ENCODE measurements around the gene SCN8A. TPM values are rescaled to one million over a fixed set of nuclear protein-coding genes. Genes with fewer than 3 reads are reported as not detected.
A peak's percentile ranks its signal among the peaks of the same experiment; 100 is the strongest.

Gene SCN8A
- total and polyA plus RNA-seq, 4 donors: 0.06 to 0.77 (median 0.26) TPM

GRCh38 chr12:51840966-51841365 lies 249.9 kb downstream of the SCN8A start:
- no peak for TF ChIP-seq CTCF (IDR thresholded peaks at IDR 0.05; ENCODE audit: control extremely low read depth, extremely low read depth)
- no peak overlapping the region for H3K4me3 ChIP-seq
- H3K27ac ChIP-seq (ENCODE audit: low read depth in 1 of 2, low read length in 1 of 2): no peak overlapping the region
- DNase-seq (no peak), ATAC-seq (ENCODE audit: insufficient read depth, low FRiP score) (no peak)
- no peaks in the 10 kb centered on the region for H3K36me3 ChIP-seq (ENCODE audit: control insufficient read depth in 4 of 4, insufficient read depth in 4 of 4, low read length in 4 of 4)
- H3K27me3 ChIP-seq (ENCODE audit: control insufficient read depth in 3 of 3, insufficient read depth in 3 of 3, low read length in 2 of 3): peaks cover 0 to under 1% (median 0%) of the 10 kb centered on the region in 3 donors
- H3K9me3 ChIP-seq (ENCODE audit: control insufficient read depth in 4 of 4, insufficient read depth in 3 of 4, low read length in 3 of 4): no peaks in the 10 kb centered on the region
- 82 to 90% methylated on average over 6 of the region's 6 CpGs for WGBS, 2 donors
- peaks cover 0 to 12% (median 0%) of the 10 kb centered on the region in 5 donors for H3K4me1 ChIP-seq (ENCODE audit: control insufficient read depth in 5 of 5, insufficient read depth in 5 of 5, low read length in 5 of 5)
- H3K9ac ChIP-seq (ENCODE audit: insufficient read depth in 1 of 2, low read length in 2 of 2): no peak overlapping the region

GRCh38 chr12:51841727-51842126 lies 250.7 kb downstream of the SCN8A start:
- no peak for ATAC-seq (ENCODE audit: insufficient read depth, low FRiP score)
- no peak overlapping the region for H3K4me3 ChIP-seq
- no peaks in the 10 kb centered on the region for H3K9me3 ChIP-seq (ENCODE audit: control insufficient read depth in 4 of 4, insufficient read depth in 3 of 4, low read length in 3 of 4)
- H3K27ac ChIP-seq (ENCODE audit: low read depth in 1 of 2, low read length in 1 of 2): no peak overlapping the region
- peak in 1 of 3 donors; percentile 51 for DNase-seq
- no peak for TF ChIP-seq CTCF (IDR thresholded peaks at IDR 0.05; ENCODE audit: control extremely low read depth, extremely low read depth)
- WGBS, 2 donors: 55 to 71% methylated on average over 6 of the region's 6 CpGs
- no peaks in the 10 kb centered on the region for H3K36me3 ChIP-seq (ENCODE audit: control insufficient read depth in 4 of 4, insufficient read depth in 4 of 4, low read length in 4 of 4)
- H3K9ac ChIP-seq (ENCODE audit: insufficient read depth in 1 of 2, low read length in 2 of 2): no peak overlapping the region
- H3K27me3 ChIP-seq (ENCODE audit: control insufficient read depth in 3 of 3, insufficient read depth in 3 of 3, low read length in 2 of 3): peaks cover 0 to 4% (median 0%) of the 10 kb centered on the region in 3 donors
- peaks cover 0 to 19% (median 5%) of the 10 kb centered on the region in 5 donors for H3K4me1 ChIP-seq (ENCODE audit: control insufficient read depth in 5 of 5, insufficient read depth in 5 of 5, low read length in 5 of 5)

- no peaks in the 10 kb centered on the region for H3K9me3 ChIP-seq (ENCODE audit: control insufficient read depth in 4 of 4, insufficient read depth in 3 of 4, low read length in 3 of 4)
- no peaks in the 10 kb centered on the region for H3K36me3 ChIP-seq (ENCODE audit: control insufficient read depth in 4 of 4, insufficient read depth in 4 of 4, low read length in 4 of 4)
- no peak overlapping the region for H3K27ac ChIP-seq (ENCODE audit: low read depth in 1 of 2, low read length in 1 of 2)
- ATAC-seq (ENCODE audit: insufficient read depth, low FRiP score): no peak
- no peak for TF ChIP-seq CTCF (IDR thresholded peaks at IDR 0.05; ENCODE audit: control extremely low read depth, extremely low read depth)
- H3K9ac ChIP-seq (ENCODE audit: insufficient read depth in 1 of 2, low read length in 2 of 2): no peak overlapping the region
- no peak overlapping the region for H3K4me3 ChIP-seq
- DNase-seq: no peak
- H3K4me1 ChIP-seq (ENCODE audit: control insufficient read depth in 5 of 5, insufficient read depth in 5 of 5, low read length in 5 of 5): peaks cover 0 to 22% (median 7%) of the 10 kb centered on the region in 5 donors
- 87 to 94% methylated on average over 4 of the region's 4 CpGs for WGBS, 2 donors
- H3K27me3 ChIP-seq (ENCODE audit: control insufficient read depth in 3 of 3, insufficient read depth in 3 of 3, low read length in 2 of 3): peaks cover 0 to 4% (median 3%) of the 10 kb centered on the region in 3 donors
Observed at GRCh38 chr12:51844854-51845253, 253.8 kb downstream of the SCN8A start.

- no peak for DNase-seq
- Histone ChIP-seq H3K27me3 (ENCODE audit: control insufficient read depth in 3 of 3, insufficient read depth in 3 of 3, low read length in 2 of 3) (peaks cover 0 to 4% (median 3%) of the 10 kb centered on the region in 3 donors), H3K36me3 (ENCODE audit: control insufficient read depth in 4 of 4, insufficient read depth in 4 of 4, low read length in 4 of 4) (no peaks in the 10 kb centered on the region), H3K4me3 (no peak overlapping the region), H3K9ac (ENCODE audit: insufficient read depth in 1 of 2, low read length in 2 of 2) (no peak overlapping the region), H3K27ac (ENCODE audit: low read depth in 1 of 2, low read length in 1 of 2) (no peak overlapping the region), H3K4me1 (ENCODE audit: control insufficient read depth in 5 of 5, insufficient read depth in 5 of 5, low read length in 5 of 5) (peaks cover 0 to 22% (median 10%) of the 10 kb centered on the region in 5 donors), H3K9me3 (ENCODE audit: control insufficient read depth in 4 of 4, insufficient read depth in 3 of 4, low read length in 3 of 4) (no peaks in the 10 kb centered on the region)
- no peak for ATAC-seq (ENCODE audit: insufficient read depth, low FRiP score)
- no peak for TF ChIP-seq CTCF (IDR thresholded peaks at IDR 0.05; ENCODE audit: control extremely low read depth, extremely low read depth)
- 80 to 89% methylated on average over 7 of the region's 7 CpGs for WGBS, 2 donors
Observed at GRCh38 chr12:51845482-51845881, 254.4 kb downstream of the SCN8A start.
